K562 (cell line): ENCODE measurements around the gene CRKL. TPM values are rescaled to one million over a fixed set of nuclear protein-coding genes. Genes with fewer than 3 reads are reported as not detected.

ENCODE experiments used
- CEBPG ChIP-seq, 3 experiments: fragments of 200-800 bp in 1 of 3; sonication (Bioruptor generic) in 1 of 3; sonication (generic) in 1 of 3; formaldehyde crosslinking in 1 of 3; IDR thresholded peaks in 2 of 3; conservative IDR thresholded peaks in 1 of 3; 2 replicates each; pipeline versions ENCODE4 v1.6.1 to v1.8.0; 2016 to 2022; ENCODE audit warnings: missing compliant biosample characterization in 2 of 3, missing genetic modification characterization in 2 of 3, mild to moderate bottlenecking in 1 of 3, missing genetic modification reagents in 1 of 3
- GABPB1 ChIP-seq: sonication (generic); formaldehyde crosslinking; IDR thresholded peaks from 2 replicates; pipeline ENCODE4 v1.8.0; 2022; ENCODE audit warnings: mild to moderate bottlenecking, missing genetic modification reagents
- HDAC1 ChIP-seq, 2 experiments: fragments of 450-650 bp; IDR thresholded peaks; 2 replicates each; pipeline ENCODE4 v1.6.1; 2016 to 2017; ENCODE audit warnings: inconsistent platforms in 1 of 2, mild to moderate bottlenecking in 1 of 2, moderate library complexity in 1 of 2
- MCM2 ChIP-seq: fragments of 450-650 bp; IDR thresholded peaks from 2 replicates; pipeline ENCODE4 v1.6.1; 2017; ENCODE audit warnings: low read depth, mild to moderate bottlenecking
- MIER1 ChIP-seq: fragments of 450-650 bp; IDR thresholded peaks from 2 replicates; pipeline ENCODE4 v1.6.1; 2016; ENCODE audit warnings: antibody characterized with exemption, mild to moderate bottlenecking, low read depth
- MTA1 ChIP-seq: fragments of 450-650 bp; IDR thresholded peaks from 2 replicates; pipeline ENCODE4 v1.6.1; 2017; ENCODE audit warnings: borderline replicate concordance
- NUFIP1 ChIP-seq: fragments of 450-650 bp; IDR thresholded peaks from 2 replicates; pipeline ENCODE4 v1.6.1; 2018; ENCODE audit not compliant: partially characterized antibody
- TARDBP ChIP-seq: fragments of 450-650 bp; IDR thresholded peaks from 2 replicates; pipeline ENCODE4 v1.6.1; 2016
- TEAD4 ChIP-seq, 2 experiments: sonication (generic) in 1 of 2; formaldehyde crosslinking in 1 of 2; IDR thresholded peaks; 2 replicates each; pipeline versions ENCODE4 v1.6.1 to v1.8.0; 2012 to 2022; ENCODE audit warnings: borderline replicate concordance in 1 of 2, inconsistent platforms in 1 of 2, low read length in 1 of 2, mild to moderate bottlenecking in 1 of 2, missing genetic modification reagents in 1 of 2
- XRCC3 ChIP-seq: fragments of 450-650 bp; IDR thresholded peaks from 2 replicates; pipeline ENCODE4 v1.6.1; 2017; ENCODE audit warnings: mild to moderate bottlenecking, moderate library complexity
- ZNF175 ChIP-seq: fragments of 200-800 bp; sonication (Bioruptor generic); IDR thresholded peaks from 2 replicates; pipeline ENCODE4 v1.6.1; 2016; ENCODE audit warnings: low read depth, mild to moderate bottlenecking, missing genetic modification characterization, missing compliant biosample characterization
- ZNF280B ChIP-seq: fragments of 250-450 bp; sonication (Bioruptor Pico); IDR thresholded peaks from 2 replicates; pipeline ENCODE4 v1.5.1; 2021; ENCODE audit warnings: mild to moderate bottlenecking
- ZNF696 ChIP-seq: fragments of 250-450 bp; sonication (Bioruptor Pico); conservative IDR thresholded peaks from 2 replicates; pipeline ENCODE4 v1.4.0; 2020; ENCODE audit warnings: mild to moderate bottlenecking, moderate library complexity
- polyA plus RNA-seq, 8 experiments: library from polyadenylated mRNA; depleted of rRNA in 4 of 8; stranded (reverse) in 5 of 8; unstranded in 3 of 8; fragments of >200 nt; fragmentation: Nextera tagmentation in 2 of 8; fragmentation: Illumina TruSeq in 1 of 8; extraction: Ambion mirVana in 2 of 8; extraction: Trizol in 1 of 8; gene quantifications; 2 replicates each; pipeline versions ENCODE4 v1.2.1 to v1.2.3, GENCODE V29; 2011 to 2014; ENCODE audit warnings: inconsistent platforms in 1 of 8, missing spikeins in 1 of 8
- total RNA-seq, 7 experiments: library from RNA; depleted of rRNA in 6 of 7; stranded (reverse); fragments of >200 nt in 6 of 7; fragmentation: Illumina TruSeq in 2 of 7; extraction: Trizol in 2 of 7; gene quantifications; 2 replicates each; pipeline versions ENCODE4 v1.2.1 to v1.2.3, GENCODE V29; 2011 to 2021; ENCODE audit warnings: low replicate concordance in 1 of 7
- TF ChIP-seq, protein P1 (sequence below), 2 experiments: fragments of 450-650 bp; formaldehyde crosslinking in 1 of 2; IDR thresholded peaks; 2 replicates each; pipeline versions ENCODE4 v1.4.0 to v1.6.1; 2014 to 2020; ENCODE audit warnings: mild to moderate bottlenecking in 2 of 2, borderline replicate concordance in 1 of 2, low read depth in 1 of 2
- TF ChIP-seq, protein P2 (sequence below): fragments of 450-650 bp; IDR thresholded peaks from 2 replicates; pipeline ENCODE4 v1.6.1; 2017; ENCODE audit warnings: mild to moderate bottlenecking, moderate library complexity

CRKL gene
- total and polyA plus RNA-seq, 9 of the 15 experiments (the other 6 are each of a cell fraction or from before 2014, with no cell fraction given), result 100 to 263 (median 124) TPM

GRCh38 chr22:20943104-20943933 lies 26.1 kb downstream of the CRKL start (continued):
- TF ChIP-seq, protein P1, sequence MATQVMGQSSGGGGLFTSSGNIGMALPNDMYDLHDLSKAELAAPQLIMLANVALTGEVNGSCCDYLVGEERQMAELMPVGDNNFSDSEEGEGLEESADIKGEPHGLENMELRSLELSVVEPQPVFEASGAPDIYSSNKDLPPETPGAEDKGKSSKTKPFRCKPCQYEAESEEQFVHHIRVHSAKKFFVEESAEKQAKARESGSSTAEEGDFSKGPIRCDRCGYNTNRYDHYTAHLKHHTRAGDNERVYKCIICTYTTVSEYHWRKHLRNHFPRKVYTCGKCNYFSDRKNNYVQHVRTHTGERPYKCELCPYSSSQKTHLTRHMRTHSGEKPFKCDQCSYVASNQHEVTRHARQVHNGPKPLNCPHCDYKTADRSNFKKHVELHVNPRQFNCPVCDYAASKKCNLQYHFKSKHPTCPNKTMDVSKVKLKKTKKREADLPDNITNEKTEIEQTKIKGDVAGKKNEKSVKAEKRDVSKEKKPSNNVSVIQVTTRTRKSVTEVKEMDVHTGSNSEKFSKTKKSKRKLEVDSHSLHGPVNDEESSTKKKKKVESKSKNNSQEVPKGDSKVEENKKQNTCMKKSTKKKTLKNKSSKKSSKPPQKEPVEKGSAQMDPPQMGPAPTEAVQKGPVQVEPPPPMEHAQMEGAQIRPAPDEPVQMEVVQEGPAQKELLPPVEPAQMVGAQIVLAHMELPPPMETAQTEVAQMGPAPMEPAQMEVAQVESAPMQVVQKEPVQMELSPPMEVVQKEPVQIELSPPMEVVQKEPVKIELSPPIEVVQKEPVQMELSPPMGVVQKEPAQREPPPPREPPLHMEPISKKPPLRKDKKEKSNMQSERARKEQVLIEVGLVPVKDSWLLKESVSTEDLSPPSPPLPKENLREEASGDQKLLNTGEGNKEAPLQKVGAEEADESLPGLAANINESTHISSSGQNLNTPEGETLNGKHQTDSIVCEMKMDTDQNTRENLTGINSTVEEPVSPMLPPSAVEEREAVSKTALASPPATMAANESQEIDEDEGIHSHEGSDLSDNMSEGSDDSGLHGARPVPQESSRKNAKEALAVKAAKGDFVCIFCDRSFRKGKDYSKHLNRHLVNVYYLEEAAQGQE (IDR thresholded peaks at IDR 0.05; ENCODE audit: borderline replicate concordance), result no peak
- TF ChIP-seq, protein P1 (CRISPR knock-in tag; IDR thresholded peaks at IDR 0.05; ENCODE audit: low read depth), result no peak
- TF ChIP-seq HDAC1 (IDR thresholded peaks at IDR 0.05) (no peak), GABPB1 (CRISPR knock-in tag) (0 out of 2 replicates have a peak, but pooled peaks have one; percentile 33), XRCC3 (no peak), CEBPG (CRISPR knock-in tag; IDR thresholded peaks at IDR 0.05) (no peak), CEBPG (tag; conservative IDR thresholded peaks at IDR 0.05 in 1 of 2, IDR thresholded peaks at IDR 0.05 in 1 of 2) (no peak), NUFIP1 (no peak), TARDBP (no peak), MCM2 (no peak), ZNF696 (no peak), TEAD4 (IDR thresholded peaks at IDR 0.05; ENCODE audit: low read length) (no peak), TEAD4 (CRISPR knock-in tag; IDR thresholded peaks at IDR 0.05; ENCODE audit: borderline replicate concordance) (0 out of 2 replicates have a peak, but pooled peaks have one; percentile 14), MTA1 (no peak), MIER1 (no peak), ZNF175 (CRISPR knock-in tag) (no peak), ZNF280B (CRISPR knock-in tag) (no peak)
- TF ChIP-seq, protein P2, sequence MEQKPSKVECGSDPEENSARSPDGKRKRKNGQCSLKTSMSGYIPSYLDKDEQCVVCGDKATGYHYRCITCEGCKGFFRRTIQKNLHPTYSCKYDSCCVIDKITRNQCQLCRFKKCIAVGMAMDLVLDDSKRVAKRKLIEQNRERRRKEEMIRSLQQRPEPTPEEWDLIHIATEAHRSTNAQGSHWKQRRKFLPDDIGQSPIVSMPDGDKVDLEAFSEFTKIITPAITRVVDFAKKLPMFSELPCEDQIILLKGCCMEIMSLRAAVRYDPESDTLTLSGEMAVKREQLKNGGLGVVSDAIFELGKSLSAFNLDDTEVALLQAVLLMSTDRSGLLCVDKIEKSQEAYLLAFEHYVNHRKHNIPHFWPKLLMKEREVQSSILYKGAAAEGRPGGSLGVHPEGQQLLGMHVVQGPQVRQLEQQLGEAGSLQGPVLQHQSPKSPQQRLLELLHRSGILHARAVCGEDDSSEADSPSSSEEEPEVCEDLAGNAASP, result no peak
